ENCODE results near the gene REL.

GRCh38 chr2:60972889-60973656 is 91.7 kb downstream of the REL start:
- TF ChIP-seq, protein P1, sequence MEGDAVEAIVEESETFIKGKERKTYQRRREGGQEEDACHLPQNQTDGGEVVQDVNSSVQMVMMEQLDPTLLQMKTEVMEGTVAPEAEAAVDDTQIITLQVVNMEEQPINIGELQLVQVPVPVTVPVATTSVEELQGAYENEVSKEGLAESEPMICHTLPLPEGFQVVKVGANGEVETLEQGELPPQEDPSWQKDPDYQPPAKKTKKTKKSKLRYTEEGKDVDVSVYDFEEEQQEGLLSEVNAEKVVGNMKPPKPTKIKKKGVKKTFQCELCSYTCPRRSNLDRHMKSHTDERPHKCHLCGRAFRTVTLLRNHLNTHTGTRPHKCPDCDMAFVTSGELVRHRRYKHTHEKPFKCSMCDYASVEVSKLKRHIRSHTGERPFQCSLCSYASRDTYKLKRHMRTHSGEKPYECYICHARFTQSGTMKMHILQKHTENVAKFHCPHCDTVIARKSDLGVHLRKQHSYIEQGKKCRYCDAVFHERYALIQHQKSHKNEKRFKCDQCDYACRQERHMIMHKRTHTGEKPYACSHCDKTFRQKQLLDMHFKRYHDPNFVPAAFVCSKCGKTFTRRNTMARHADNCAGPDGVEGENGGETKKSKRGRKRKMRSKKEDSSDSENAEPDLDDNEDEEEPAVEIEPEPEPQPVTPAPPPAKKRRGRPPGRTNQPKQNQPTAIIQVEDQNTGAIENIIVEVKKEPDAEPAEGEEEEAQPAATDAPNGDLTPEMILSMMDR (IDR thresholded peaks at IDR 0.05), result no peak
- TF ChIP-seq YY1 (IDR thresholded peaks at IDR 0.05; ENCODE audit: low read depth) (no peak), SIN3A (IDR thresholded peaks at IDR 0.05; ENCODE audit: borderline replicate concordance, low read depth, low read length) (no peak), RXRA (IDR thresholded peaks at IDR 0.05; ENCODE audit: borderline replicate concordance, low read depth) (no peak)
- TF ChIP-seq, protein P2, sequence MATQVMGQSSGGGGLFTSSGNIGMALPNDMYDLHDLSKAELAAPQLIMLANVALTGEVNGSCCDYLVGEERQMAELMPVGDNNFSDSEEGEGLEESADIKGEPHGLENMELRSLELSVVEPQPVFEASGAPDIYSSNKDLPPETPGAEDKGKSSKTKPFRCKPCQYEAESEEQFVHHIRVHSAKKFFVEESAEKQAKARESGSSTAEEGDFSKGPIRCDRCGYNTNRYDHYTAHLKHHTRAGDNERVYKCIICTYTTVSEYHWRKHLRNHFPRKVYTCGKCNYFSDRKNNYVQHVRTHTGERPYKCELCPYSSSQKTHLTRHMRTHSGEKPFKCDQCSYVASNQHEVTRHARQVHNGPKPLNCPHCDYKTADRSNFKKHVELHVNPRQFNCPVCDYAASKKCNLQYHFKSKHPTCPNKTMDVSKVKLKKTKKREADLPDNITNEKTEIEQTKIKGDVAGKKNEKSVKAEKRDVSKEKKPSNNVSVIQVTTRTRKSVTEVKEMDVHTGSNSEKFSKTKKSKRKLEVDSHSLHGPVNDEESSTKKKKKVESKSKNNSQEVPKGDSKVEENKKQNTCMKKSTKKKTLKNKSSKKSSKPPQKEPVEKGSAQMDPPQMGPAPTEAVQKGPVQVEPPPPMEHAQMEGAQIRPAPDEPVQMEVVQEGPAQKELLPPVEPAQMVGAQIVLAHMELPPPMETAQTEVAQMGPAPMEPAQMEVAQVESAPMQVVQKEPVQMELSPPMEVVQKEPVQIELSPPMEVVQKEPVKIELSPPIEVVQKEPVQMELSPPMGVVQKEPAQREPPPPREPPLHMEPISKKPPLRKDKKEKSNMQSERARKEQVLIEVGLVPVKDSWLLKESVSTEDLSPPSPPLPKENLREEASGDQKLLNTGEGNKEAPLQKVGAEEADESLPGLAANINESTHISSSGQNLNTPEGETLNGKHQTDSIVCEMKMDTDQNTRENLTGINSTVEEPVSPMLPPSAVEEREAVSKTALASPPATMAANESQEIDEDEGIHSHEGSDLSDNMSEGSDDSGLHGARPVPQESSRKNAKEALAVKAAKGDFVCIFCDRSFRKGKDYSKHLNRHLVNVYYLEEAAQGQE (IDR thresholded peaks at IDR 0.05; ENCODE audit: low read depth, low read length), result no peak
- TF ChIP-seq, protein P3, sequence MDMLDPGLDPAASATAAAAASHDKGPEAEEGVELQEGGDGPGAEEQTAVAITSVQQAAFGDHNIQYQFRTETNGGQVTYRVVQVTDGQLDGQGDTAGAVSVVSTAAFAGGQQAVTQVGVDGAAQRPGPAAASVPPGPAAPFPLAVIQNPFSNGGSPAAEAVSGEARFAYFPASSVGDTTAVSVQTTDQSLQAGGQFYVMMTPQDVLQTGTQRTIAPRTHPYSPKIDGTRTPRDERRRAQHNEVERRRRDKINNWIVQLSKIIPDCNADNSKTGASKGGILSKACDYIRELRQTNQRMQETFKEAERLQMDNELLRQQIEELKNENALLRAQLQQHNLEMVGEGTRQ (IDR thresholded peaks at IDR 0.05; ENCODE audit: borderline replicate concordance, low read depth, low read length), result no peak

Data from SK-N-SH (cell line).